Measurements from ENCODE around the gene LMNTD1. TPM values are rescaled to one million over a fixed set of nuclear protein-coding genes. Genes with fewer than 3 reads are reported as not detected.

LMNTD1 gene
- total RNA-seq, 1 experiment from 2014 or later, result not detected

DNA sequence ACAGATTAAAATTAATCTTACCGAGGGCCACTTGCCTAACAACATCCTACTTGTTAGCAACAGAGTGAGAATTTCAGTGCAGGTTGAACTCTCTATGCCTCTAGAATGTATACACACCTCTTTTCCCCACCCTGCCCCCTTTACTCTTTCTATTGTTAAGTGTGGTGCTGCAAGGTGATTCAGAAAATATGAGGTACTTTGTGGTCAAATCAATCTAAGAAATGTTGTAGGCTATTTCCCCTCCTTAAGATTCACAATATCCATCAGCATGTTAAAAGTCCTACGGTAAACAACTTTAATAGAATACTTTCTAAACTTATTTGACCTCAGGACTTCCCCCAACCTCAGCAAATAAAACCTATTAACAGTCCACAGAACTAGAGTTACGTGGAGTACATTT is 106.0 kb downstream of the LMNTD1 start:
- intact Hi-C loops (cut with micrococcal nuclease; ENCODE audit: unreplicated experiment), result no loop called here
- Histone ChIP-seq H2AFZ (no peak overlapping the region), H3K27me3 (ENCODE audit: insufficient read depth, low read depth) (no peaks in the 10 kb centered on the region), H3K9me2 (ENCODE audit: insufficient read depth) (no peaks in the 10 kb centered on the region), H3K9me3 (ENCODE audit: insufficient read depth, low read depth) (no peaks in the 10 kb centered on the region), H3K4me3 (no peak overlapping the region), H3K4me1 (replicated peaks; ENCODE audit: insufficient read depth) (no peaks in the 10 kb centered on the region), H3K27ac (no peak overlapping the region), H4K20me1 (ENCODE audit: insufficient read depth) (no peaks in the 10 kb centered on the region), H3K4me2 (no peak overlapping the region), H3K36me3 (ENCODE audit: low read depth) (no peaks in the 10 kb centered on the region), H3K79me2 (ENCODE audit: low read depth) (no peaks in the 10 kb centered on the region), H3F3A (ENCODE audit: insufficient read depth, low read depth) (no peaks in the 10 kb centered on the region)
- POLR2A ChIA-PET (ENCODE audit: unreplicated experiment), result no interaction called here
- no peak for DNase-seq
- no peak for TF ChIP-seq EZH2 (IDR thresholded peaks at IDR 0.05; ENCODE audit: low read depth)
- TF ChIP-seq, protein P1, sequence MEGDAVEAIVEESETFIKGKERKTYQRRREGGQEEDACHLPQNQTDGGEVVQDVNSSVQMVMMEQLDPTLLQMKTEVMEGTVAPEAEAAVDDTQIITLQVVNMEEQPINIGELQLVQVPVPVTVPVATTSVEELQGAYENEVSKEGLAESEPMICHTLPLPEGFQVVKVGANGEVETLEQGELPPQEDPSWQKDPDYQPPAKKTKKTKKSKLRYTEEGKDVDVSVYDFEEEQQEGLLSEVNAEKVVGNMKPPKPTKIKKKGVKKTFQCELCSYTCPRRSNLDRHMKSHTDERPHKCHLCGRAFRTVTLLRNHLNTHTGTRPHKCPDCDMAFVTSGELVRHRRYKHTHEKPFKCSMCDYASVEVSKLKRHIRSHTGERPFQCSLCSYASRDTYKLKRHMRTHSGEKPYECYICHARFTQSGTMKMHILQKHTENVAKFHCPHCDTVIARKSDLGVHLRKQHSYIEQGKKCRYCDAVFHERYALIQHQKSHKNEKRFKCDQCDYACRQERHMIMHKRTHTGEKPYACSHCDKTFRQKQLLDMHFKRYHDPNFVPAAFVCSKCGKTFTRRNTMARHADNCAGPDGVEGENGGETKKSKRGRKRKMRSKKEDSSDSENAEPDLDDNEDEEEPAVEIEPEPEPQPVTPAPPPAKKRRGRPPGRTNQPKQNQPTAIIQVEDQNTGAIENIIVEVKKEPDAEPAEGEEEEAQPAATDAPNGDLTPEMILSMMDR (conservative IDR thresholded peaks at IDR 0.05), result no peak
- CTCF ChIA-PET, result no interaction called here
- no TSS peak for BruUV-seq (replicated peaks)

DNA sequence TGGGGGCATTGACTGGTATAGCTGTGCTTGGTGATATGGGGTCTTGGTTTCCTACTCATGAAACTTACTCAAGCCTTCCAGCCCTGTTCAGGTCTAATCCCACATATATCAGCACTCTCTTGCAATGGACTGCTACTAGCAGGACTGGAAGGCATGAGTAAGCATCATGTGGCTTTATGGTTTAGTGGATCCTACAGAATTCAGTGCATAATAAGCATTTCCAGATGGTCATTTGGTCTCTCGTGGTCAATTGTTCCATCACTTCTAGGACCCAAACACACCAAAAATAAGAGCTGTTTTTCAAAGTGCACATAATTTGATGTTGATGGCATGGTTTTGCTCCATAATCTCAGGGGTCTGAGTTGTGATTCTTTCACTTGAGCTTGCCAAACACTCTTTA is 114.4 kb downstream of the LMNTD1 start:
- Histone ChIP-seq H3K27ac (no peak overlapping the region), H3K9me3 (ENCODE audit: insufficient read depth, low read depth) (no peaks in the 10 kb centered on the region), H3K36me3 (ENCODE audit: low read depth) (no peaks in the 10 kb centered on the region), H3K9me2 (ENCODE audit: insufficient read depth) (no peaks in the 10 kb centered on the region), H4K20me1 (ENCODE audit: insufficient read depth) (no peaks in the 10 kb centered on the region), H3K4me2 (no peak overlapping the region), H3K4me3 (no peak overlapping the region), H3K27me3 (ENCODE audit: insufficient read depth, low read depth) (no peaks in the 10 kb centered on the region), H3K79me2 (ENCODE audit: low read depth) (no peaks in the 10 kb centered on the region), H3F3A (ENCODE audit: insufficient read depth, low read depth) (no peaks in the 10 kb centered on the region), H3K4me1 (replicated peaks; ENCODE audit: insufficient read depth) (no peaks in the 10 kb centered on the region), H2AFZ (no peak overlapping the region)
- no TSS peak for BruUV-seq (replicated peaks)
- no peak for DNase-seq
- CTCF ChIA-PET, result no interaction called here
- POLR2A ChIA-PET (ENCODE audit: unreplicated experiment), result no interaction called here
- TF ChIP-seq, protein P1 (conservative IDR thresholded peaks at IDR 0.05), result no peak
- TF ChIP-seq EZH2 (IDR thresholded peaks at IDR 0.05; ENCODE audit: low read depth), result no peak
- intact Hi-C loops (cut with micrococcal nuclease; ENCODE audit: unreplicated experiment), result loop anchor here (5.0 kb wide), 4 partner anchors 104 to 1214 kb away; partner anchors contain the start of gene RASSF8

DNA sequence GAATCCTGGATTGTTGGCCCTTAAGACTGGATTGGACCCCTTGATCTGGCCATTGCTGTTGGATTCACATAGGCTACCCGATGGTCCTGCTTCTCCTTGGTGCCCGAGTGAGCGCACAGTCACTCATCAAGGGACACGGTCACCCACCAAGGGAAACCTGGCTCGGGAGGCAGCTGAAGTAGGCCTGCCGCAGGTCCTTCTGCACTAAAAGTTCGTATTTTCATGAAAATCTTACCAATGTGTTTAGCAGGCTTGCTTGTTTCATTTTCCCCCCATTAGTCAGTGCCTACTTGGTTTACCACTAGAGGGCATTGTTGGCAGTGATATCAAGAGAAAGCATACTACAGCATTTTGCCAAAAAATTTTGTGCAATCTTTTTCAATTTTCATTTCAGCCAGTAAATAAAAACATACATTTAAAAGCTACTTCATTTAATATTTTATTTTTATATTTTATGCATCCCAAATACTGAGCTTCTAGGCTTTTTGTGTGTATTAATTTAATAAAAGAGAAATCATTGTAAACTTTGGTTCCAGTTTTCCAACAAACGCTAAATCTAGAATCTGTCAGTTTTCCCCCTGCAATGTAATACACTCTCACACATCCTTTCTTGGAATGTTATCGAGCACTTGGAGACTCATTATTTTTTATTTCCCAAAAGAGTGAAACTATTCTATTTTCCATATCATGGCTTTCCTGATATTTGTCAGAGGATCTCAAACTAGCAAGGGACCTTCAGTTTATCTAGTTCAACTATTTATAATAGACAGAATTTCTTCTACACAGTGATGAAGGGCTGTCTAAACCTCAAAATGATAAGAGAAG is 116.7 kb downstream of the LMNTD1 start:
- Histone ChIP-seq H2AFZ (peak overlapping the region; percentile 81), H3K36me3 (ENCODE audit: low read depth) (no peaks in the 10 kb centered on the region), H3K4me1 (replicated peaks; ENCODE audit: insufficient read depth) (no peaks in the 10 kb centered on the region), H3F3A (ENCODE audit: insufficient read depth, low read depth) (no peaks in the 10 kb centered on the region), H3K27ac (no peak overlapping the region), H3K4me2 (peak overlapping the region; percentile 75), H3K27me3 (ENCODE audit: insufficient read depth, low read depth) (no peaks in the 10 kb centered on the region), H4K20me1 (ENCODE audit: insufficient read depth) (no peaks in the 10 kb centered on the region), H3K79me2 (ENCODE audit: low read depth) (no peaks in the 10 kb centered on the region), H3K9me2 (ENCODE audit: insufficient read depth) (no peaks in the 10 kb centered on the region), H3K9me3 (ENCODE audit: insufficient read depth, low read depth) (no peaks in the 10 kb centered on the region), H3K4me3 (peak overlapping the region; percentile 45; the same call in 1 of the 2 replicates)
- DNase-seq, result peak; percentile 44 to 58
- TF ChIP-seq, protein P1 (conservative IDR thresholded peaks at IDR 0.05), result peak; percentile 93
- TF ChIP-seq EZH2 (IDR thresholded peaks at IDR 0.05; ENCODE audit: low read depth), result no peak
- ChIA-PET POLR2A (ENCODE audit: unreplicated experiment) (interaction anchor here (0.5 kb wide), 1 partner anchor 985 kb away, joined by 7 read pairs; no protein-coding TSS in a partner anchor), CTCF (interaction anchor here (0.6 to 1.5 kb wide), 8 partner anchors 48 to 999 kb away, joined by 3 to 9 read pairs (median 4); no protein-coding TSS in a partner anchor)
- BruUV-seq (replicated peaks), result no TSS peak
- intact Hi-C loops (cut with micrococcal nuclease; ENCODE audit: unreplicated experiment), result loop anchor here (1.0 to 5.0 kb wide), 8 partner anchors 106 to 1264 kb away; partner anchors contain the start of gene RASSF8

Measured in PC-9 (cell line).